PC-3 (cell line): ENCODE measurements around the gene NTM. TPM values are rescaled to one million over a fixed set of nuclear protein-coding genes. Genes with fewer than 3 reads are reported as not detected.
A peak's percentile ranks its signal among the peaks of the same experiment; 100 is the strongest.

Experiments
- ATAC-seq: fragments of 200-7000 bp; cut with Tn5 transposase; 2 replicates; pipeline ENCODE4 v1.9.1; 2020; ENCODE audit warnings: mild to moderate bottlenecking, moderate library complexity
- BruUV-seq: library from RNA; stranded (reverse); fragments of 400-500 nt; replicated peaks from 2 replicates; lab custom pipeline; 2021; lab: Mats Ljungman, UMichigan
- CTCF ChIA-PET: fragments of 300-600 bp; sonication (Branson Sonifier 250); formaldehyde crosslinking; loops from one replicate; lab custom pipeline; 2022; ENCODE audit warnings: antibody characterized with exemption; lab: Charles Lee
- POLR2A ChIA-PET: fragments of 300-600 bp; sonication (Branson Sonifier 250); formaldehyde crosslinking; loops from one replicate; lab custom pipeline; 2022; ENCODE audit warnings: antibody characterized with exemption; ENCODE audit not compliant: unreplicated experiment; lab: Charles Lee
- DNase-seq: peaks from one replicate; pipeline ENCODE4 v3.0.0-alpha.2; 2015
- H2AFZ ChIP-seq: fragments of 300-600 bp; sonication (generic); 2 replicates; pipeline ENCODE4 v1.6.0; 2016; ENCODE audit warnings: antibody characterized with exemption, low read length
- H3F3A ChIP-seq: fragments of 300-600 bp; sonication (generic); one replicate; pipeline ENCODE4 v1.6.0; 2017; ENCODE audit warnings: antibody characterized with exemption, low read length, control low read depth, mild to moderate bottlenecking; ENCODE audit not compliant: unreplicated experiment
- H3K27ac ChIP-seq: fragments of 300-600 bp; sonication (generic); 2 replicates; pipeline ENCODE4 v1.5.1; 2016; ENCODE audit warnings: mild to moderate bottlenecking, low read length
- H3K27me3 ChIP-seq: fragments of 300-600 bp; sonication (generic); 2 replicates; pipeline ENCODE4 v1.6.1; 2016; ENCODE audit warnings: low read length, mixed read lengths
- H3K36me3 ChIP-seq: fragments of 300-600 bp; sonication (generic); 2 replicates; pipeline ENCODE4 v1.6.1; 2016; ENCODE audit warnings: low read depth, mixed run types, low read length, mixed read lengths
- H3K4me1 ChIP-seq: fragments of 300-600 bp; sonication (generic); 2 replicates; pipeline ENCODE4 v1.5.1; 2016; ENCODE audit warnings: low read length; ENCODE audit not compliant: insufficient read depth
- H3K4me2 ChIP-seq: fragments of 300-600 bp; sonication (generic); 2 replicates; pipeline ENCODE4 v1.6.0; 2016; ENCODE audit warnings: low read length
- H3K4me3 ChIP-seq: fragments of 300-600 bp; sonication (generic); 2 replicates; pipeline ENCODE4 v1.5.1; 2016; ENCODE audit warnings: mild to moderate bottlenecking, low read length, mixed read lengths
- H3K79me2 ChIP-seq: fragments of 300-600 bp; sonication (generic); 2 replicates; pipeline ENCODE4 v1.6.1; 2017; ENCODE audit warnings: low read length, mixed read lengths
- H3K9ac ChIP-seq: fragments of 300-600 bp; sonication (generic); 2 replicates; pipeline ENCODE4 v1.6.0; 2016; ENCODE audit warnings: mild to moderate bottlenecking, low read length
- H3K9me2 ChIP-seq: fragments of 300-600 bp; sonication (generic); replicated peaks from 2 replicates; pipeline ENCODE4 v1.6.1; 2016; ENCODE audit warnings: mixed run types, low read length, mixed read lengths
- H3K9me3 ChIP-seq: fragments of 300-600 bp; sonication (generic); 2 replicates; pipeline ENCODE4 v1.6.1; 2016; ENCODE audit warnings: low read length, mixed read lengths
- H4K20me1 ChIP-seq: fragments of 300-600 bp; sonication (generic); 2 replicates; pipeline ENCODE4 v1.6.1; 2016; ENCODE audit warnings: low read length, mixed read lengths
- EZH2 ChIP-seq: fragments of 300-600 bp; sonication (generic); IDR thresholded peaks from one replicate; pipeline ENCODE4 v1.6.1; 2017; ENCODE audit warnings: antibody characterized with exemption, mild to moderate bottlenecking, low read length; ENCODE audit not compliant: unreplicated experiment
- EZH2phosphoT487 ChIP-seq: fragments of 300-600 bp; sonication (generic); IDR thresholded peaks from 2 replicates; pipeline ENCODE4 v1.6.1; 2018; ENCODE audit warnings: mild to moderate bottlenecking, antibody characterized with exemption, low read length, borderline replicate concordance
- intact Hi-C: fragments of 100-400 bp; cut with micrococcal nuclease; formaldehyde crosslinking; loops from 2 replicates; pipeline ENCODE4 v1.9.0; 2023
- total RNA-seq: library from RNA; depleted of rRNA; stranded (reverse); fragments of >200 nt; gene quantifications from 2 replicates; pipeline ENCODE4 v1.2.3, GENCODE V29; 2014
- TF ChIP-seq, protein P1 (sequence below): fragments of 300-600 bp; sonication (generic); conservative IDR thresholded peaks from 2 replicates; pipeline ENCODE4 v1.5.1; 2017; ENCODE audit warnings: antibody characterized with exemption, low read depth, mild to moderate bottlenecking, low read length

The NTM gene
- total RNA-seq, 1 experiment from 2014 or later: not detected

DNA sequence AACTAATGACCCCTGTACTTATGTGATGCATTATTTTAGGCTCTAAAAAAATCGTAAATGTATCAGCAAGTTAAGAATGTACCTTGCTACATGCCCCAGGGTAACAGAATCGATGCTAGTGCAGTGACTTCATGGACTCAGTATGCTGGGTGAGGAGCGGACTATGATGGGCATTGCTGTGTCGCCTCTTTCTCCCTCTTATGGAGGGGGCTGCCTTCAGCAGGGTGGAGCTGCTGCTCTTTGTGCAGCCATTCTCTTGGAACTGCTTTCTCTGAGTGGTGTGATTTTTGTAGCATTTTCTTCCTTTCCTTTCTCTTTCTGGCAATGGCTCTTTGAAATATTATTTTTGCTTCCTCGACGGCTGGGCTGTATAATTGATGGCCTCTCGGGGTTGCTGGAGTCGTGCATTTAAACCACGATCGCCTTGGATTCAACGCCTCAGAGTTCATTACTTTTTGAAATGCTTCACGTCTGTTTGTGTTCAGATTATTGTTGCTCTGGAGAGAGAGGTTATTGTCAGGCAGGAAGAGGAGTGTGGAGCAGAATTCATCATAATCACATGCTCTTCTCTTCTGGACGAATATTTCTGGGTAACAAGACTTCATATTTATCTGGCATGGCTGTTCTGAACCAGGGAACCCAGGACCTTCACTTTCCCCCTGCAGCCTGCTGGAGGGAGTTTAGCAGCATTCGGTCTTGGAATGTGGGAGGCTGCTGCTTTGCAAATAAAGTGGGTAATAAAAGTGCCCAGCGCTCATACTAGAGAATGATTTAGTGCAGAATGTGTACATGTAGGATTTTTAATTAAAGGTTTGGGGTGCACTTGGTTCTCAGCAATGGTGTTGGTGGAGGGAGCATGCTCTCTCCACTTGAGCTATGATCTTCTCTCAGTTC is 804.2 kb downstream of the NTM start:
- POLR2A ChIA-PET: no interaction called here
- Histone ChIP-seq H3K9ac (no peak overlapping the region), H3K9me2 (no peaks in the 10 kb centered on the region; the same call in 1 of the 2 replicates), H2AFZ (no peak overlapping the region), H3K36me3 (no peaks in the 10 kb centered on the region), H3K4me2 (no peak overlapping the region), H3K9me3 (no peaks in the 10 kb centered on the region), H3F3A (no peaks in the 10 kb centered on the region), H3K4me3 (no peak overlapping the region), H3K27me3 (no peaks in the 10 kb centered on the region), H3K79me2 (no peaks in the 10 kb centered on the region), H3K27ac (no peak overlapping the region), H4K20me1 (no peaks in the 10 kb centered on the region), H3K4me1 (no peaks in the 10 kb centered on the region)
- TF ChIP-seq, protein P1, sequence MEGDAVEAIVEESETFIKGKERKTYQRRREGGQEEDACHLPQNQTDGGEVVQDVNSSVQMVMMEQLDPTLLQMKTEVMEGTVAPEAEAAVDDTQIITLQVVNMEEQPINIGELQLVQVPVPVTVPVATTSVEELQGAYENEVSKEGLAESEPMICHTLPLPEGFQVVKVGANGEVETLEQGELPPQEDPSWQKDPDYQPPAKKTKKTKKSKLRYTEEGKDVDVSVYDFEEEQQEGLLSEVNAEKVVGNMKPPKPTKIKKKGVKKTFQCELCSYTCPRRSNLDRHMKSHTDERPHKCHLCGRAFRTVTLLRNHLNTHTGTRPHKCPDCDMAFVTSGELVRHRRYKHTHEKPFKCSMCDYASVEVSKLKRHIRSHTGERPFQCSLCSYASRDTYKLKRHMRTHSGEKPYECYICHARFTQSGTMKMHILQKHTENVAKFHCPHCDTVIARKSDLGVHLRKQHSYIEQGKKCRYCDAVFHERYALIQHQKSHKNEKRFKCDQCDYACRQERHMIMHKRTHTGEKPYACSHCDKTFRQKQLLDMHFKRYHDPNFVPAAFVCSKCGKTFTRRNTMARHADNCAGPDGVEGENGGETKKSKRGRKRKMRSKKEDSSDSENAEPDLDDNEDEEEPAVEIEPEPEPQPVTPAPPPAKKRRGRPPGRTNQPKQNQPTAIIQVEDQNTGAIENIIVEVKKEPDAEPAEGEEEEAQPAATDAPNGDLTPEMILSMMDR: no peak
- TF ChIP-seq EZH2phosphoT487 (no peak), EZH2 (no peak)
- ATAC-seq (no peak), DNase-seq (no peak)
- intact Hi-C loops: no loop called here
- no TSS peak for BruUV-seq
- CTCF ChIA-PET: no interaction called here

GRCh38 chr11:132177106-132177505 is 806.7 kb downstream of the NTM start:
- Histone ChIP-seq H3K27me3 (no peaks in the 10 kb centered on the region), H3K4me2 (no peak overlapping the region), H3K4me3 (no peak overlapping the region), H3K4me1 (no peaks in the 10 kb centered on the region), H3K9me3 (no peaks in the 10 kb centered on the region), H4K20me1 (no peaks in the 10 kb centered on the region), H2AFZ (no peak overlapping the region), H3K27ac (no peak overlapping the region), H3F3A (no peaks in the 10 kb centered on the region), H3K9ac (no peak overlapping the region), H3K36me3 (no peaks in the 10 kb centered on the region), H3K79me2 (no peaks in the 10 kb centered on the region), H3K9me2 (no peaks in the 10 kb centered on the region; the same call in 1 of the 2 replicates)
- TF ChIP-seq EZH2 (no peak), EZH2phosphoT487 (no peak)
- TF ChIP-seq, protein P1: no peak
- DNase-seq: peak; percentile 61
- no peak for ATAC-seq
- intact Hi-C loops: no loop called here
- POLR2A ChIA-PET: no interaction called here
- CTCF ChIA-PET: no interaction called here
- BruUV-seq: no TSS peak

GRCh38 chr11:132184079-132184478 is 813.7 kb downstream of the NTM start:
- H3K4me3 ChIP-seq: no peak overlapping the region
- no TSS peak for BruUV-seq

More at GRCh38 chr11:132184079-132184478, 813.7 kb downstream of the NTM start:
- Histone ChIP-seq H3K27me3 (peaks cover 32% of the 10 kb centered on the region; the same call in 1 of the 2 replicates), H4K20me1 (no peaks in the 10 kb centered on the region), H3K79me2 (no peaks in the 10 kb centered on the region), H3K9ac (no peak overlapping the region), H3K27ac (no peak overlapping the region), H3K4me1 (no peaks in the 10 kb centered on the region), H3K9me2 (no peaks in the 10 kb centered on the region), H3K4me2 (no peak overlapping the region), H3F3A (no peaks in the 10 kb centered on the region), H3K36me3 (no peaks in the 10 kb centered on the region), H3K9me3 (no peaks in the 10 kb centered on the region), H2AFZ (no peak overlapping the region)
- POLR2A ChIA-PET: no interaction called here
- ATAC-seq (no peak), DNase-seq (no peak)
- CTCF ChIA-PET: no interaction called here
- intact Hi-C loops: no loop called here
- TF ChIP-seq, protein P1: no peak
- no peak for TF ChIP-seq EZH2phosphoT487
- TF ChIP-seq EZH2: no peak
